Neural progenitor cell (in vitro differentiated cells): ENCODE results near the gene ZNF20. TPM values are rescaled to one million over a fixed set of nuclear protein-coding genes. Genes with fewer than 3 reads are reported as not detected.

Experiments
- DNase-seq: peaks from one replicate; pipeline ENCODE4 v3.0.0-alpha.2; 2016; ENCODE audit warnings: low spot score
- H2AFZ ChIP-seq: fragments of 200-600 bp; sonication (generic); replicated peaks from 2 replicates; pipeline ENCODE4 v1.6.1; 2016; ENCODE audit warnings: antibody characterized with exemption
- H3F3A ChIP-seq: fragments of 200-600 bp; sonication (generic); 2 replicates; pipeline ENCODE4 v1.6.1; 2016; ENCODE audit warnings: antibody characterized with exemption, low read depth
- H3K27ac ChIP-seq: fragments of 200-600 bp; sonication (generic); 2 replicates; pipeline ENCODE4 v1.5.1; 2016; ENCODE audit warnings: mild to moderate bottlenecking
- H3K27me3 ChIP-seq: fragments of 200-600 bp; sonication (generic); 2 replicates; pipeline ENCODE4 v1.6.1; 2016; ENCODE audit warnings: mild to moderate bottlenecking, moderate library complexity
- H3K36me3 ChIP-seq: fragments of 200-600 bp; sonication (generic); 2 replicates; pipeline ENCODE4 v1.5.1; 2016
- H3K4me1 ChIP-seq: fragments of 200-600 bp; sonication (generic); 2 replicates; pipeline ENCODE4 v1.6.1; 2016; ENCODE audit warnings: mixed run types
- H3K4me2 ChIP-seq: fragments of 200-600 bp; sonication (generic); 2 replicates; pipeline ENCODE4 v1.6.1; 2016
- H3K4me3 ChIP-seq: fragments of 200-600 bp; sonication (generic); 2 replicates; pipeline ENCODE4 v1.5.1; 2016
- H3K79me2 ChIP-seq: fragments of 200-600 bp; sonication (generic); 2 replicates; pipeline ENCODE4 v1.6.1; 2016; ENCODE audit warnings: low read depth
- H3K9ac ChIP-seq: fragments of 200-600 bp; sonication (generic); 2 replicates; pipeline ENCODE4 v1.6.1; 2016
- H3K9me3 ChIP-seq: fragments of 200-600 bp; sonication (generic); 2 replicates; pipeline ENCODE4 v1.5.1; 2016; ENCODE audit warnings: low read depth
- H4K20me1 ChIP-seq: fragments of 200-600 bp; sonication (generic); 2 replicates; pipeline ENCODE4 v1.6.1; 2016; ENCODE audit warnings: low read depth
- H3K27ac Mint-ChIP-seq: 3 replicates; pipeline ENCODE4 v1.8.0; 2021; ENCODE audit warnings: mixed read lengths
- H3K27me3 Mint-ChIP-seq: 2 replicates; pipeline ENCODE4 v1.8.0; 2022; ENCODE audit warnings: low read depth, mild to moderate bottlenecking, inconsistent platforms, moderate library complexity, mixed read lengths; ENCODE audit not compliant: insufficient read depth
- H3K36me3 Mint-ChIP-seq: 3 replicates; pipeline ENCODE4 v1.8.0; 2021; ENCODE audit warnings: mixed read lengths
- H3K4me1 Mint-ChIP-seq: 3 replicates; pipeline ENCODE4 v1.8.0; 2021; ENCODE audit warnings: mixed read lengths
- H3K4me3 Mint-ChIP-seq: 3 replicates; pipeline ENCODE4 v1.8.0; 2021; ENCODE audit warnings: mild to moderate bottlenecking, moderate library complexity, mixed read lengths
- H3K9me3 Mint-ChIP-seq: 3 replicates; pipeline ENCODE4 v1.8.0; 2020; ENCODE audit warnings: mixed read lengths
- CTCF ChIP-seq: fragments of 200-600 bp; sonication (generic); IDR thresholded peaks from 2 replicates; pipeline ENCODE4 v1.5.1; 2017; ENCODE audit warnings: antibody characterized with exemption, mild to moderate bottlenecking
- EZH2 ChIP-seq: fragments of 200-600 bp; sonication (generic); IDR thresholded peaks from 2 replicates; pipeline ENCODE4 v1.6.1; 2017; ENCODE audit warnings: antibody characterized with exemption, mild to moderate bottlenecking, moderate library complexity
- EZH2phosphoT487 ChIP-seq: fragments of 200-600 bp; sonication (generic); IDR thresholded peaks from 2 replicates; pipeline ENCODE4 v1.6.1; 2017; ENCODE audit warnings: antibody characterized with exemption
- total RNA-seq: library from RNA; depleted of rRNA; stranded (reverse); fragments of >200 nt; gene quantifications from 2 replicates; pipeline ENCODE4 v1.2.3, GENCODE V29; 2015; ENCODE audit warnings: low replicate concordance

ZNF20 gene
- total RNA-seq, 1 donor from 2014 or later: 27.9 TPM

- no peaks in the 10 kb centered on the region for H3K36me3 ChIP-seq
- no peak overlapping the region for H3K4me2 ChIP-seq
- H3K4me1 Mint-ChIP-seq: peaks cover 11% of the 10 kb centered on the region
- H3K27ac Mint-ChIP-seq: no peak overlapping the region
- H3K9me3 ChIP-seq: no peaks in the 10 kb centered on the region
- no peak overlapping the region for H2AFZ ChIP-seq
- no peak overlapping the region for H3K4me3 ChIP-seq
- no peak overlapping the region for H3K9ac ChIP-seq
- no peak overlapping the region for H3K4me3 Mint-ChIP-seq
- peaks cover 67% of the 10 kb centered on the region for H3K79me2 ChIP-seq
- peaks cover 5% of the 10 kb centered on the region for H3K4me1 ChIP-seq
- H3K27ac ChIP-seq: no peak overlapping the region
- TF ChIP-seq EZH2 (no peak), EZH2phosphoT487 (no peak), CTCF (no peak)
- DNase-seq: no peak
- H3K27me3 Mint-ChIP-seq: peaks cover 3% of the 10 kb centered on the region
- H3K36me3 Mint-ChIP-seq: peaks cover 53% of the 10 kb centered on the region
- H3K27me3 ChIP-seq: no peaks in the 10 kb centered on the region
- H3F3A ChIP-seq: peaks cover 5% of the 10 kb centered on the region
- peaks cover 57% of the 10 kb centered on the region for H3K9me3 Mint-ChIP-seq
- peaks cover 8% of the 10 kb centered on the region for H4K20me1 ChIP-seq
Measured at GRCh38 chr19:12166626-12167025, 26.5 kb upstream of the ZNF20 start.

- H3F3A ChIP-seq: peaks cover 5% of the 10 kb centered on the region
- H2AFZ ChIP-seq: no peak overlapping the region
- peak overlapping the region; percentile 95 for H3K4me2 ChIP-seq
- H3K4me3 Mint-ChIP-seq: peak overlapping the region; percentile 93
- H3K79me2 ChIP-seq: peaks cover 57% of the 10 kb centered on the region
- H3K4me1 ChIP-seq: peaks cover 5% of the 10 kb centered on the region
- no peak overlapping the region for H3K27ac ChIP-seq
- H3K36me3 Mint-ChIP-seq: peaks cover 36% of the 10 kb centered on the region
- no peaks in the 10 kb centered on the region for H3K27me3 ChIP-seq
- peaks cover 3% of the 10 kb centered on the region for H3K27me3 Mint-ChIP-seq
- DNase-seq: peak; percentile 24
- H3K9me3 ChIP-seq: no peaks in the 10 kb centered on the region
- H3K4me1 Mint-ChIP-seq: peaks cover 11% of the 10 kb centered on the region
- peaks cover 8% of the 10 kb centered on the region for H4K20me1 ChIP-seq
- H3K36me3 ChIP-seq: no peaks in the 10 kb centered on the region
- peak overlapping the region; percentile 72 for H3K27ac Mint-ChIP-seq
- H3K9ac ChIP-seq: peak overlapping the region; percentile 92
- H3K9me3 Mint-ChIP-seq: peaks cover 39% of the 10 kb centered on the region
- no peak for TF ChIP-seq EZH2
- TF ChIP-seq CTCF: no peak
- TF ChIP-seq EZH2phosphoT487: no peak
- H3K4me3 ChIP-seq: peak overlapping the region; percentile 85
Measured at GRCh38 chr19:12163826-12164225, 23.7 kb upstream of the ZNF20 start.

GRCh38 chr19:12162882-12163806, 23.0 kb upstream of the ZNF20 start, which contains the start of gene ZNF136:
TSS of gene ZNF136 (plus strand) at chr19:12163096. CDS start at chr19:12163204, 108 bp downstream.
- Histone ChIP-seq H3K79me2 (peaks cover 50% of the 10 kb centered on the region), H2AFZ (peak within 1 kb of the TSS; percentile 54), H3K9me3 (no peaks in the 10 kb centered on the region), H3K27me3 (no peaks in the 10 kb centered on the region), H3K36me3 (no peaks in the 10 kb centered on the region), H3K4me3 (peak within 1 kb of the TSS; percentile 85), H3K9ac (peak within 1 kb of the TSS; percentile 92), H3K4me1 (peaks cover 5% of the 10 kb centered on the region), H4K20me1 (peaks cover 8% of the 10 kb centered on the region), H3K27ac (peak within 1 kb of the TSS; percentile 73), H3K4me2 (peak within 1 kb of the TSS; percentile 95), H3F3A (peaks cover 5% of the 10 kb centered on the region)
- Mint-ChIP-seq H3K27ac (peak within 1 kb of the TSS; percentile 98), H3K4me3 (peak within 1 kb of the TSS; percentile 93), H3K36me3 (peaks cover 29% of the 10 kb centered on the region), H3K9me3 (peaks cover 35% of the 10 kb centered on the region), H3K4me1 (peaks cover 11% of the 10 kb centered on the region), H3K27me3 (peaks cover 3% of the 10 kb centered on the region)
- no peak for TF ChIP-seq CTCF
- TF ChIP-seq EZH2: no peak
- TF ChIP-seq EZH2phosphoT487: no peak
- peak; percentile 97 for DNase-seq
